Osteoblast (primary cell): Measurements from ENCODE around the gene PHACTR2. TPM values are rescaled to one million over a fixed set of nuclear protein-coding genes. Genes with fewer than 3 reads are reported as not detected.

ENCODE experiments used
- DNase-seq: peaks from one replicate; pipeline ENCODE4 v3.0.0; 2011; ENCODE audit warnings: low spot score, mixed read lengths; ENCODE audit not compliant: insufficient read length; ENCODE audit errors: missing footprints
- H2AFZ ChIP-seq: 2 replicates; pipeline ENCODE4 v1.6.0; 2011; ENCODE audit warnings: mild to moderate bottlenecking, low read length
- H3K27ac ChIP-seq: 2 replicates; pipeline ENCODE4 v1.5.1; 2011; ENCODE audit warnings: mild to moderate bottlenecking, low read depth, low read length, moderate library complexity
- H3K27me3 ChIP-seq: 2 replicates; pipeline ENCODE4 v1.6.0; 2012; ENCODE audit warnings: mild to moderate bottlenecking, control low read depth, inconsistent platforms, low read length, moderate library complexity; ENCODE audit not compliant: insufficient read depth
- H3K36me3 ChIP-seq: 2 replicates; pipeline ENCODE4 v1.5.1; 2011; ENCODE audit warnings: mild to moderate bottlenecking, low read length, control low read depth, moderate library complexity; ENCODE audit not compliant: insufficient read depth
- H3K4me1 ChIP-seq: 2 replicates; pipeline ENCODE4 v1.5.1; 2011; ENCODE audit warnings: mild to moderate bottlenecking, low read length, control low read depth, moderate library complexity; ENCODE audit not compliant: insufficient read depth
- H3K4me2 ChIP-seq: 2 replicates; pipeline ENCODE4 v1.6.0; 2011; ENCODE audit warnings: mild to moderate bottlenecking, low read length; ENCODE audit not compliant: insufficient read depth
- H3K4me3 ChIP-seq: fragments of 200-600 bp; sonication (generic); 3 replicates; pipeline ENCODE4 v1.5.1; 2012; ENCODE audit warnings: mild to moderate bottlenecking, low read length, inconsistent platforms; ENCODE audit not compliant: insufficient read depth
- H3K79me2 ChIP-seq: 2 replicates; pipeline ENCODE4 v1.6.0; 2012; ENCODE audit warnings: mild to moderate bottlenecking, low read length, control low read depth, inconsistent platforms; ENCODE audit not compliant: insufficient read depth
- H3K9me3 ChIP-seq: 2 replicates; pipeline ENCODE4 v1.5.1; 2011; ENCODE audit warnings: low read depth, low read length, control low read depth
- H4K20me1 ChIP-seq: 2 replicates; pipeline ENCODE4 v1.6.0; 2012; ENCODE audit warnings: mild to moderate bottlenecking, low read length, control low read depth; ENCODE audit not compliant: insufficient read depth
- total RNA-seq: library from RNA; depleted of rRNA; stranded (reverse); fragments of >200 nt; gene quantifications from 2 replicates; pipeline ENCODE4 v1.2.3, GENCODE V29; 2012
- TF ChIP-seq, protein P1 (sequence below): IDR thresholded peaks from 2 replicates; pipeline ENCODE4 v1.5.1; 2011; ENCODE audit warnings: mild to moderate bottlenecking, low read depth, low read length, moderate library complexity; ENCODE audit errors: extremely low read depth

The PHACTR2 gene
- total RNA-seq, 1 donor, result 71.7 TPM

- Histone ChIP-seq H3K4me1 (peaks cover 8% of the 10 kb centered on the region), H3K79me2 (no peaks in the 10 kb centered on the region), H3K27me3 (no peaks in the 10 kb centered on the region), H3K4me3 (no peak overlapping the region), H3K4me2 (no peak overlapping the region), H2AFZ (no peak overlapping the region), H3K9me3 (no peaks in the 10 kb centered on the region), H4K20me1 (no peaks in the 10 kb centered on the region), H3K36me3 (peaks cover 37% of the 10 kb centered on the region), H3K27ac (no peak overlapping the region)
- TF ChIP-seq, protein P1, sequence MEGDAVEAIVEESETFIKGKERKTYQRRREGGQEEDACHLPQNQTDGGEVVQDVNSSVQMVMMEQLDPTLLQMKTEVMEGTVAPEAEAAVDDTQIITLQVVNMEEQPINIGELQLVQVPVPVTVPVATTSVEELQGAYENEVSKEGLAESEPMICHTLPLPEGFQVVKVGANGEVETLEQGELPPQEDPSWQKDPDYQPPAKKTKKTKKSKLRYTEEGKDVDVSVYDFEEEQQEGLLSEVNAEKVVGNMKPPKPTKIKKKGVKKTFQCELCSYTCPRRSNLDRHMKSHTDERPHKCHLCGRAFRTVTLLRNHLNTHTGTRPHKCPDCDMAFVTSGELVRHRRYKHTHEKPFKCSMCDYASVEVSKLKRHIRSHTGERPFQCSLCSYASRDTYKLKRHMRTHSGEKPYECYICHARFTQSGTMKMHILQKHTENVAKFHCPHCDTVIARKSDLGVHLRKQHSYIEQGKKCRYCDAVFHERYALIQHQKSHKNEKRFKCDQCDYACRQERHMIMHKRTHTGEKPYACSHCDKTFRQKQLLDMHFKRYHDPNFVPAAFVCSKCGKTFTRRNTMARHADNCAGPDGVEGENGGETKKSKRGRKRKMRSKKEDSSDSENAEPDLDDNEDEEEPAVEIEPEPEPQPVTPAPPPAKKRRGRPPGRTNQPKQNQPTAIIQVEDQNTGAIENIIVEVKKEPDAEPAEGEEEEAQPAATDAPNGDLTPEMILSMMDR, result no peak
- no peak for DNase-seq
Observed at GRCh38 chr6:143772116-143773086, 94.6 kb downstream of the PHACTR2 start.

DNA sequence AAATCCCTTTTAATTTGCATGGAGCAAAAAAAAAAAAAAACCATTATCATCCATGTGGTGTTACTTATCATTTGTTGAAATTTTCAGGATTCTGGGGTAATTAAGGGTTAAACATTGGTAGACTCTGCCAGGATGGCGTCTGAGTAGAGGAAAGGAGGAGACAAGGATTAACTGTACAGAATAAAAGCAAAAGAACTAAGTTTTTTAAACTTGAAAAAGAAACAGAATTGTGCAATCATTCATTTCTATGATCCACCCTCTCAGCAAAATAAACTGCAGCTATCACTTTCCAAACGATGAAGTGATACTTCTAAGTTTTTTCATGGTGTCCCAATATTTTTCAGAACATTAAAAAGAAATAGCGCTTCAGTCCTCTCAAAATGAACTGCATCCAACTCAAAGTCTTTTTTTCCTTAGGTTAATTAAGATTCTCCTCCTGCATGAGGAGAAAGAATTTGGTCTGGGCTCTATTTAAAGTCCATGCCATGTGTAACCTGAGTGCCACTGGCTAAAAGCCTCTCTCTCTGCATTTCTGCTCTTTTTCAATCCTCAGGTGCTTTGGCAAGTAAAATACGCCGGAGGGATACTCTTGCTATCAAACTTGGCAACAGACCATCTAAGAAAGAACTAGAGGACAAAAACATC lies 95.9 kb downstream of the PHACTR2 start:
- H3K4me3 ChIP-seq, result no peak overlapping the region
- DNase-seq, result no peak
- no peak overlapping the region for H3K4me2 ChIP-seq

GRCh38 chr6:143774347-143774746 lies 96.6 kb downstream of the PHACTR2 start:
- Histone ChIP-seq H3K79me2 (no peaks in the 10 kb centered on the region), H3K4me1 (peaks cover 8% of the 10 kb centered on the region), H3K4me2 (no peak overlapping the region), H3K9me3 (no peaks in the 10 kb centered on the region), H4K20me1 (no peaks in the 10 kb centered on the region), H3K4me3 (no peak overlapping the region), H3K27ac (no peak overlapping the region), H2AFZ (no peak overlapping the region), H3K27me3 (no peaks in the 10 kb centered on the region), H3K36me3 (peaks cover 35% of the 10 kb centered on the region)
- TF ChIP-seq, protein P1, result no peak
- no peak for DNase-seq

More for the DNA sequence above, 95.9 kb downstream of the PHACTR2 start:
- TF ChIP-seq, protein P1, result no peak
- H2AFZ ChIP-seq, result no peak overlapping the region
- H3K36me3 ChIP-seq, result peaks cover 35% of the 10 kb centered on the region
- no peaks in the 10 kb centered on the region for H3K79me2 ChIP-seq
- no peaks in the 10 kb centered on the region for H3K27me3 ChIP-seq
- H3K9me3 ChIP-seq, result no peaks in the 10 kb centered on the region
- H4K20me1 ChIP-seq, result no peaks in the 10 kb centered on the region
- H3K4me1 ChIP-seq, result peaks cover 8% of the 10 kb centered on the region
- no peak overlapping the region for H3K27ac ChIP-seq

- no peak overlapping the region for H3K4me2 ChIP-seq
- peaks cover 39% of the 10 kb centered on the region for H3K36me3 ChIP-seq
- no peaks in the 10 kb centered on the region for H3K27me3 ChIP-seq
- DNase-seq, result no peak
- no peak overlapping the region for H2AFZ ChIP-seq
- H3K9me3 ChIP-seq, result no peaks in the 10 kb centered on the region
- no peaks in the 10 kb centered on the region for H3K79me2 ChIP-seq
- TF ChIP-seq, protein P1, result no peak
- H3K4me3 ChIP-seq, result no peak overlapping the region
- peaks cover 8% of the 10 kb centered on the region for H3K4me1 ChIP-seq
- no peaks in the 10 kb centered on the region for H4K20me1 ChIP-seq
- H3K27ac ChIP-seq, result no peak overlapping the region
Observed at GRCh38 chr6:143775336-143775735, 97.6 kb downstream of the PHACTR2 start.
